ENCODE data around the gene EPAS1.
A peak's percentile ranks its signal among the peaks of the same experiment; 100 is the strongest.

GRCh38 chr2:46331109-46331766 lies 34.0 kb downstream of the EPAS1 start:
- TF ChIP-seq ZNF8 (CRISPR knock-in tag; IDR thresholded peaks at IDR 0.05) (peak; percentile 13; the same call in 1 of the 2 replicates), ISL1 (CRISPR knock-in tag; IDR thresholded peaks at IDR 0.05) (peak; percentile 86), ZFP30 (CRISPR knock-in tag; IDR thresholded peaks at IDR 0.05) (peak; percentile 29), ARNTL (CRISPR knock-in tag; IDR thresholded peaks at IDR 0.05; ENCODE audit: borderline replicate concordance, low read depth) (no peak; the same call in 1 of the 2 replicates), ZC3H10 (CRISPR knock-in tag; IDR thresholded peaks at IDR 0.05) (no peak), TOX (CRISPR knock-in tag; IDR thresholded peaks at IDR 0.05; ENCODE audit: borderline replicate concordance) (no peak), OSR1 (CRISPR knock-in tag; IDR thresholded peaks at IDR 0.05) (no peak), PPARA (CRISPR knock-in tag; IDR thresholded peaks at IDR 0.05; ENCODE audit: borderline replicate concordance) (0 out of 2 replicates have a peak, but pooled peaks have one; percentile 33)
- TF ChIP-seq, protein P1, sequence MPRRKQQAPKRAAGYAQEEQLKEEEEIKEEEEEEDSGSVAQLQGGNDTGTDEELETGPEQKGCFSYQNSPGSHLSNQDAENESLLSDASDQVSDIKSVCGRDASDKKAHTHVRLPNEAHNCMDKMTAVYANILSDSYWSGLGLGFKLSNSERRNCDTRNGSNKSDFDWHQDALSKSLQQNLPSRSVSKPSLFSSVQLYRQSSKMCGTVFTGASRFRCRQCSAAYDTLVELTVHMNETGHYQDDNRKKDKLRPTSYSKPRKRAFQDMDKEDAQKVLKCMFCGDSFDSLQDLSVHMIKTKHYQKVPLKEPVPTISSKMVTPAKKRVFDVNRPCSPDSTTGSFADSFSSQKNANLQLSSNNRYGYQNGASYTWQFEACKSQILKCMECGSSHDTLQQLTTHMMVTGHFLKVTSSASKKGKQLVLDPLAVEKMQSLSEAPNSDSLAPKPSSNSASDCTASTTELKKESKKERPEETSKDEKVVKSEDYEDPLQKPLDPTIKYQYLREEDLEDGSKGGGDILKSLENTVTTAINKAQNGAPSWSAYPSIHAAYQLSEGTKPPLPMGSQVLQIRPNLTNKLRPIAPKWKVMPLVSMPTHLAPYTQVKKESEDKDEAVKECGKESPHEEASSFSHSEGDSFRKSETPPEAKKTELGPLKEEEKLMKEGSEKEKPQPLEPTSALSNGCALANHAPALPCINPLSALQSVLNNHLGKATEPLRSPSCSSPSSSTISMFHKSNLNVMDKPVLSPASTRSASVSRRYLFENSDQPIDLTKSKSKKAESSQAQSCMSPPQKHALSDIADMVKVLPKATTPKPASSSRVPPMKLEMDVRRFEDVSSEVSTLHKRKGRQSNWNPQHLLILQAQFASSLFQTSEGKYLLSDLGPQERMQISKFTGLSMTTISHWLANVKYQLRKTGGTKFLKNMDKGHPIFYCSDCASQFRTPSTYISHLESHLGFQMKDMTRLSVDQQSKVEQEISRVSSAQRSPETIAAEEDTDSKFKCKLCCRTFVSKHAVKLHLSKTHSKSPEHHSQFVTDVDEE (CRISPR knock-in tag; IDR thresholded peaks at IDR 0.05) = peak; percentile 97
- TF ChIP-seq, protein P2, sequence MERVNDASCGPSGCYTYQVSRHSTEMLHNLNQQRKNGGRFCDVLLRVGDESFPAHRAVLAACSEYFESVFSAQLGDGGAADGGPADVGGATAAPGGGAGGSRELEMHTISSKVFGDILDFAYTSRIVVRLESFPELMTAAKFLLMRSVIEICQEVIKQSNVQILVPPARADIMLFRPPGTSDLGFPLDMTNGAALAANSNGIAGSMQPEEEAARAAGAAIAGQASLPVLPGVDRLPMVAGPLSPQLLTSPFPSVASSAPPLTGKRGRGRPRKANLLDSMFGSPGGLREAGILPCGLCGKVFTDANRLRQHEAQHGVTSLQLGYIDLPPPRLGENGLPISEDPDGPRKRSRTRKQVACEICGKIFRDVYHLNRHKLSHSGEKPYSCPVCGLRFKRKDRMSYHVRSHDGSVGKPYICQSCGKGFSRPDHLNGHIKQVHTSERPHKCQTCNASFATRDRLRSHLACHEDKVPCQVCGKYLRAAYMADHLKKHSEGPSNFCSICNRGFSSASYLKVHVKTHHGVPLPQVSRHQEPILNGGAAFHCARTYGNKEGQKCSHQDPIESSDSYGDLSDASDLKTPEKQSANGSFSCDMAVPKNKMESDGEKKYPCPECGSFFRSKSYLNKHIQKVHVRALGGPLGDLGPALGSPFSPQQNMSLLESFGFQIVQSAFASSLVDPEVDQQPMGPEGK (CRISPR knock-in tag; IDR thresholded peaks at IDR 0.05; ENCODE audit: borderline replicate concordance) = 0 out of 2 replicates have a peak, but pooled peaks have one; percentile 62
